Activated CD8-positive, alpha-beta memory T cell treated with anti-CD3 and anti-CD28 coated beads, Interleukin-2, amount 50 U/mL, for 4 hours (primary cell): ENCODE results near the gene KIAA1671.

Source experiments
- DNase-seq: peaks from one replicate; pipeline ENCODE4 v3.0.0-alpha.2; 2020

Gene KIAA1671

DNA sequence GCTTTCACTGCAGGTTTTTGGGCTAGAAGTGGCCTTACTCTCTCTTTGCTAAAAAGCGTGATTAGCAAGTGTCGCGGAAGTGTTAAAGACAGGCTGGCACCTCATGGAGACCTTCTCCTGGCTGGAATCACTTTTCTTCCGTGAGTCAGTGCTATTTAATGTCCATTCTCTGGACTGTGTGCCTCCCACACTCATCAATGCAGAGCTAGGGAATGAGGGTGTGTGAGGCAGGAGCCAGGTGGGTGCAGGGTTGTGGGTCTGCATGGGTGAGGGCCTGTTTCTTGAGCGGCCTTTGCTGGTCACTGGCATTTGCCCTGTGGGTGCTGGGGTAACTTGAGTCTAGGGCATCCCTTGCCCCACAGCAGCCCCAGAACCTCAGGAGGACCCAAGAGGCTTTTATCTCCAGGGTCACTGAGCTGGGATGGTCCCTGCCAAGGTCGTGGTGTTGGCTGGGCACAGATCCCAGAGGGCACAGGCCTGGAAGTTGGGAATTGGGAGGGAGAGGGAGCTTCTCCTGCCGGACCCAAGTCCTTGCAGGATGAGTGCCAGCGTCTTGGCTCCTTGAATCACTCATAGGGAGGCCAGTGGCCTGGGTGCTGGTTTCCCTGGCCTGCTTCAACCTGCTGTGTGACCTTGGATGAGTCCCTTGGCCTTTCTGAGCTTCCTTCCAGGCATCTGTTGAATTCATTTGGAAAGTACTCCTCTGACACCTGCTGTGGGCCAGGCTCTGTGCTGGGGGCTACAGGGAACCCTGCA is 30.0 kb downstream of the KIAA1671 start:
- no peak for DNase-seq

DNA sequence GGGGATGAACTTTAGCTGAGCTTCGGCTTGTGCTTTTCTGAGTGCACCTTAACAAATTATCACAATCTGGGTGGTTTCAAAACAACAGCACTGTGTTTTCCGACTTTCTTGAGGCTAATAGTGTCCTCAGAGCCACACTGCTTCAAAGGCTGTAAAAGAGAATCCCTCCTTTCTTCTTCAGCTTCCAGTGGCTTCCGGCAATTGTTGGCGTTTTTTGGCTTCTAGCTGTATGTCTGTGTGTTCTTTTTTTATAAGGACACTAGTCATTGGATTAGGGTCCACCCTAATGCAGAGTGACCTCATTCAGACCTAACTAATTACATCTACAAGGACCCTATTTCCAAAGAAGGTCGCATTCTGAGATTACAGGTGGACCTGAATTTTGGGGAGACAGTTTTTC is 30.6 kb downstream of the KIAA1671 start:
- DNase-seq: no peak

DNA sequence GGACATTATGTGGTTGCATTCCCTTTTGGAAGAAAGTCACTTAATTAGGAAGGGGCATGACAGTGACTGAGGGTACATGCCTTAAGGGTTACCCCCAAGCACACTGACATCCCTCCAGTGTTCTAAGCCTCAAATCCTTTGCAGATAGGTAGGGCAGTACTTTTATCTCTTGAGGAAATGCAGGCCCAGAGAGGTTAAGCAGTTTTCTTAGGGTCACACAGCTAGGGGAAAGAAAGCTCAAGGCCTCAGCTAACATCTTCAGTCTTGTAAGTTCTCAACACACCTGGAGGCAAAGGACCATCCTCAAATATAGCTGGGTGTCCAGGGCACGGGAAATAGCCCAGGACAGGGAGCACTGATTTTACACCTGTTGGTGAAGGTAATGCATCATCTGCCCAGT is 31.6 kb downstream of the KIAA1671 start:
- no peak for DNase-seq

DNA sequence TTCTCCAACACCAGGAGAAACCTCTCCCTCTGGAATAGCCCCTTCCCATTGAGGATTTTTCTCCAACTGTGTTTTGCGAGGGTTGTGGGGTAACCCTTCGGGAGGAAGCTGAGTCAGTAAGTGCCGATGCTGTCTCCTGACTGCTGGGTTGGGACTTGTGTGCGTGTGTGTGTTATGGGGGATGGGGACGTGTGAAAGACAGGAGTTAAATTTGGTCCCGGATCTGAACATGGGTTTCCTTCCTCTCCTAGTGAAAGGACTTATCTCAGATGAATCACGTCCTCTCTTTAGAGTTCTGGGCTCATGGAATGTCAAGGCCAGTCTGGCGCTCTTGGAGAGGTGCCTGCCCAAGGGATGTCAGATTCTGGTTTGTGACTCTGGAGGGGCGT is 33.3 kb downstream of the KIAA1671 start:
- DNase-seq: no peak

DNA sequence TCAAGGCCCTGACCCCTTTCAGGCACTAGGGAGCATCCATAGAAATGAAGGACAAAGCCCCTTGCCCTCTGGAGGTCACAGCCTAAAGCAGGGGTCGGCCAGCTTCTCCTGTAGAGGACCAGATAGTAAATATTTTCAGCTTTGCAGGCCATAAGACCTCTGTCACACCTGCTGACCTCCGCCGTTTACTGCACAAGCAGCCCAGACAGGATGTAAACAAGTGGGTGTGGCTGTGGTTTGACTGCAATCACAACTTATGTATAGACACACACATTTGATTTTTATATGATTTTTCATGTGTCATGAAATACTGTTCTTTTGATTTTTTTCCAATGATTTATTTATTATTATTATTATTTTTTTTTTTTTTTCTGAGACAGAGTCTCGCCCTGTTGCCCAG is 34.3 kb downstream of the KIAA1671 start:
- no peak for DNase-seq

DNA sequence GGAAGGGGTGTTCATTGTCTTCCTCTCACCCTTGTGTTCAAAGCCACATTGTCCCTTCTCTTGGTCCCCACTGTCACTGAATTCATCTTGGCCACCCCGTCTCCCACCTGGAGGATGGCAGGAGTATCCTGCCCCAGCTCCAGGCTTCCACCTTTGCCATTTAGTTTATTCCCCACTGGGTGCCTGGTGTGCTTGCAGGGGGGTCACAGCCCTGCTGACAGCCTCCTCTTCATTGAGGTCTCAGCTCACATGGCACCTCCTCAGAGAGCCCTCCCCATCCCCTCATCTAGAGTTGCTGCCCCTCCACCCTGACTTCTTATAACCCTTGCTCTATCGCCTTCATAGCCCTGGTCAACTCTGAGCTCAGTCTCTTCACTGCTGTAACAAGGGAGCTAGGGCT is 36.6 kb downstream of the KIAA1671 start:
- no peak for DNase-seq

DNA sequence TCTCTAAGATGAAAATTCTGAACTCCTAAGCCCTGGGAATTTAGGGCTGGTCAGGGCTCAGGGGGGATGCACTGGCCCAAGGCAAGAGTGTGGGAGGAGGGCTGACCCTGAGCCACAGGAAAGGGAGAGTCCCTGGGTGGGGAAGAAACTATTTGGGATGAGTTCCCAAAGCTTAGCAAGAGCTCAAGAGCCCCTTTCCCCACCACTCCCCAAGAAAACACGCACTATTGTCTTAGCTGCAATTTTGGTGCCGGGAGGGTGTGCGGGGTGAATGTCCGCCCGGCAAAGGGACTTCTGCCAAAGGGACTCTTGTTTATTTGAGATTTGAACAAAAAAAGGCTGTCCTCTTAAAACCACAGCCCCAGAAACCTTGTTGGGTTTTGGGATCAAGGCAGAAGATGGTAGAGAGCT is 37.0 kb downstream of the KIAA1671 start:
- no peak for DNase-seq

DNA sequence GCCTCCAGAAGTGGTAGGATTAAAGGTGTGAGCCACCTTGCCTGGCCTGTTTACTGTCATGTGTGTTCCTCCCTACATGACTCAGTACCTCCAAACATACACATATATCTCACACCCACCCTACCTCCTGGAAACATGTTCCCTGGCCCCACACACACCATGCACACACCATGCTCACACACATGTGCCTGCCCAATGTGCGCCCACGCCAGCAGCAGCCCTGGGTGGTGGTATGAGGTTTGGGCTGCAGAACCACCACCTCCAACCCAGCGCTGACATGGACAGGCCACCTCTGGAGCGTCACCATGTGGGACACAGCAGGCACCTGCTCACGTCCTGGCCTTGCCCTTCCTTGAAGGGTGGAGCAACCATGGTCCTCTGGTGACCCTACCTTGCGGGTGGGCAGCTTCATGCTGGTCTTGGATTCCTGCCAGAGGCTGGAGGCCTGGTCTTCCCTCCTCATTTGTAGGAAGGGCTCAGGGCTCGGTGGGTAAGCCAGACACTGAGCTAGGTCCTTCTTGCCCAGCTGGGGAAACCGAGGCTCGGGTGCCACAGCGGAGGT is 37.9 kb downstream of the KIAA1671 start:
- DNase-seq: no peak

DNA sequence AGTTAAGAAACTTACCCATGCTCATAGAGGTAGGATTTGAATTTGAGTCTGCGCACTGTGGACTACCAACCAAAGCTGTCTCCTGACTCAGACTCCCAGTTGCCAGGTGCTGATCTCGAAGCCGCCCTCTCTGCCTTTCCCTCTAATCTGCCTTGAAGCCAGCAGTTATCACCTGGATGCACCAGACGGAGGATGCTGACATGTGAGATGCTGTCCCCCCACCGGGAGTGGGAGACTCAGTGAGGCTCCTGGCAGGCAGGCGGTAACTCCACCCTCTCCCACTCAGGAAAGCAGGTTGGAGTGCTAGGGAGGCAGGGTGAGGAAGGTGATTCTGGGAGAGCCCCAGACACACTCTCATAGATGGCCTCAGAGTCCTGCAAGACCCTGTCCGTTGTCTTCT is 40.4 kb downstream of the KIAA1671 start:
- no peak for DNase-seq

DNA sequence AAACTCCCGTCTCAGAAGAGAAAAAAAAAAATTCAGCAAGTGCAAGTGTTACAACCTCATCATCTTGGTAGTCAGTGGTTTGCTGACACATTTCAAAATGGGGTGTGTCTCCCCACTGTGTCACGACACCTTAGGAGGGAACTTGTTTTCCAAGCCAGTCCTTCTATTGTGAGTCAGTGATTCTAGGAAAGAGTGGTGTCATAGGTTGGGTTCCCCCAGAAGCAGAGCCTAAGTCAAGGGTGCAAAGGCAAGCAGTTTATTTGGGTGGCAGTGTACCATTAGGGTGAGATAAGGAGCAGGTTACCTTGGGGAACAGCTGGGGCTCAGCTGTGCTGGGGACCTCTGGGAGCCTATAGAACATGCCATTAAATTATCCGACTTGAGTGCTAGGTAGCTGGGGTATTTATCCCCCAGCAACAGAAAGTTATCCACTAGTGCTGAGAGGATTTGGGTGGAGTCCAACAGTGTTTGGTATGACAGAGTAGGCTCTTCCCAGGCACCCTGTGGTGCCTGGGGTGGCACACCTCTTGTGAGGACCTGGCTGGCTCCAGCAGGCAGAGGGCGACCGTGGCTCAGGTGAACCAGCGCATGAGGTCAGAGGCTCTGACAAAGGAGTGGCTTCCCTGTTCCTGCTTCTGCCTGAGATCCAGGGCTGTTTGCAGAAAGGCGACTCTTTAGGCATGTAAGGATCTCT is 41.7 kb downstream of the KIAA1671 start:
- no peak for DNase-seq

DNA sequence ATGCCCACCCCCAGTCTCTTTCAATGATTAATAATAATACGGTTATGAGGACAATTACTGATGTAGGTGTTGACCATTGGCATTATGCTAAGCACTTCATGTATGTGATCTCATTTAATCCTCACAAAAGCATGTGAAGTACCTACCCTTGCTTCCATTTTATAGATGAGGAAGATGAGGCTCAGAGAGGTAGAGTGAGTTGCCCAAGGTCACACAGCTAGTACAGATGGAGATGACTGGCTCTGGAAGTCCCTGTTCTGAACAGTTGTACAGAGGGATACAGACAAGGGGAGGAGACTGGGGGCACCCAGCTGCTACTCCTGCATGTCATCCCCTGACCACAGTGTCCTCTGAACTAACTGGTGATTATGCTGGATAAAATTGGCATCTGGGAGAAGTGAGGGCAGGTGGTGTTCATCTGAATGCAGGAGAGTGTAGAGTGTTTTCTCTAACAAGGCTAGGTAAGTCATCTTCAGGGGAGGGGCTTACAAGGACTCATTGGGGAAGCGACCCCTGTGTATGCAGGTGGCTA is 43.2 kb downstream of the KIAA1671 start:
- DNase-seq: no peak

DNA sequence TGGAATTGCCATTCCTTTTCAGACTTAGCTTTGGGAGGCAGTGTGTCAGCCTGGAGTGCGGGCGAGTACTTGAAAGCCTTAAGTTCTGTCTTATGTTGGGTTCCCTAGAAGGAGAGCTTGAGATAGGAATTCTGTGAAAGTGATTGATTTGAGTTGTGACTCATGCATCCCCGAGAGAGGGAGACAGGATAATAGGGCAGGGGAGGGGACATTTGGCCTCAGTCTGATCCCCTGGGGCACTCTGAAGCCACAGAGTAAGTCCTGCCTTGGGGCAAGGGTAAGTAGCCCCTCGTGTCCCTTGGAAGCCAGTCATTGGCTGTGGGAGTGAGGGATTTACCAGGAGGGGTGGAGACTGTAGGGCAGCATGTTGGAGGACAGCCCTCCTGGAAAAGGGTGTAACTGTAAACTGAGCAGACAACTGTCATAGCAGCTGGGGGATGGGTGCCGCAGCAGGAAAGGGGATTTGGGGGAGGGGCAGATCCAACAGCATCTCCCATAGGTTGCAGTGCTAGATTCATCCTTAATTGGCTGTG is 44.0 kb downstream of the KIAA1671 start:
- DNase-seq: no peak

DNA sequence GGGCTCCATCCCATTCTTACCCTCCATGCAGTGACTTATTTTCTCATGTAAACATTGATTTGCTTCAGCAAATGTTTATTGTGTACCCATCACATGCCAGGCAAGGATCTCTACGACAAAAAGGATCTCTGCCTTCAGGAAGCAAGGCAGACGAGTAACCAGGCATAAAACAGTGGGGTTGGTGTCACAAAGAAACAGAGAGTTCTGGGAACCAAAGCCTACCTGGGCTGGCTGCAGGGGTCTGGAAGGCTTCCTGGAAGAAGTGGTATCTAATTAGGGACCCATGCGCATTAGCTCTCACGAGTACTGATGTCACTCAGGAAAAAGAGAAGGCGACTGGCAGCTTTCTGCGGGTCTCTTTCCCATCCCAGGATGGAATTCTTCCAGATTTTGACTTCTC is 44.5 kb downstream of the KIAA1671 start:
- no peak for DNase-seq

DNA sequence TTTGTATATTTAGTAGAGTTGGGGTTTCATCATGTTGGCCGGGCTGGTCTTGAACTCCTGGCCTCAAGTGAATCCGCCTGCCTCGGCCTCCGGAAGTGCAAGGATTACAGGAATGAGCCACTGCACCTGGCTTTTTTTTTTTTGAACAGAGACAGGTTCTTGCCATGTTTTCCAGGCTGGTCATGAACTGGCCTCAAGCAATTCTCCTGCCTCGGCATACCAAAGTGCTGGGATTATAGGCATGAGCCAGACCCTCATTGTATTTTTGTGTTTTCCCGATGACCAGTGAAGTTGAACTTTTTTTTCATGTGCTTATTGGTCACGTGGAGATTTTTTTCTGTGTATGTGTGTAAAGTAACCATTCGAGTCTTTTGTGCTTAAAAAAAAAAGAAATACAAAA is 48.2 kb downstream of the KIAA1671 start:
- no peak for DNase-seq

DNA sequence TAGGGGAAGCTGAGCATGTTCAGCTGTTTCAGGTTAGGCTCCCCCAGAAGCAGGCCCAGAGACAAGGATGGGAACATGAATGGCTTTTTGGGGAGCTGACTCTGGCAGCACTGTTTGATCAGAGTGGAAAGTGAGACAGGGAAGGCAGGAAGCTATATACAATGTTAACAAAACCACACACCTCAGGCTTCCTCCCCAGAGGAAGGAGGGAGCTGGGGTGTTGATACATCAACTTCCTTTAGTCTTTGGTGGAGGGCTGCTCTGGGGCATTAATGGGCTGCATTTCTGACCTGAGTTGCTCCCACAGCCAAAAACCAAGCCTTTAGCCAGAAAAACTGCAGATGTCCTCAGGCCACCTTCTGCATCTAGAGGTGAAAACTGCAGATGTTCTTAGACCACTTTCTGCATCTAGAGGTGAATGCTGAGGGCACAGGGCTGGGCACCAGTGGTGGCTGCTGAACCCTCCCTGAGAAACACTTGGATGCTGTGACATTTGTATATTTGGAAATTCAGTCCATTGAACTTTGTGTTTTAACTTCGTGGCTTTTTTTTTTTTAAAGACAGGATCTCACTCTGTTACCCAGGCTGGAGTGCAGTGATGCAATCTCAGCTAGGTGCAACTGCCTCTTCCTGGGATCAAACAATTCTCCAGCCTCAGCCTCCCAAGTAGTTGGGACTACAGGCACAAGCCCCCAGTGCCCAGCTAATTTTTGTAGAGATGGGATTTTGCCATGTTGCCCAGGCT is 49.9 kb downstream of the KIAA1671 start:
- DNase-seq: no peak

DNA sequence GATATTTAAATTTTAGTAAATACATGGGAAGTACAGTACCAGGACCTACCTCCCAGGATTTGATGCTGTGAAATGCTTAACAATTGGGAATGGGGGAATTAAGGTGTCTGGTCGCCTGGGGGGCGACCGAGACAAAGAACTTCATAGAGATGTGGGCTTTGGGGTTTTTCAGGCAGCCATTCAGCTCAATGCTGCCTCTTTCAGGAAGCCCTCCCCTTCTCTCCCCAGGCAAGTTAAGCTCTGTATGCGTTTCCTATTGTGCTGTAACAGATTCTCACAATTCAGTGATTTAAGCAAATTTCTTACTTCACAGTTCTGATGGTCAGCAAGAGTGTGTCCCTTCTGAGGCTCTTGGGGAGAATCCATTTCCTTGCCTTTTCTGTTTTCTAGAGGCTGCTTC is 53.8 kb downstream of the KIAA1671 start:
- no peak for DNase-seq

DNA sequence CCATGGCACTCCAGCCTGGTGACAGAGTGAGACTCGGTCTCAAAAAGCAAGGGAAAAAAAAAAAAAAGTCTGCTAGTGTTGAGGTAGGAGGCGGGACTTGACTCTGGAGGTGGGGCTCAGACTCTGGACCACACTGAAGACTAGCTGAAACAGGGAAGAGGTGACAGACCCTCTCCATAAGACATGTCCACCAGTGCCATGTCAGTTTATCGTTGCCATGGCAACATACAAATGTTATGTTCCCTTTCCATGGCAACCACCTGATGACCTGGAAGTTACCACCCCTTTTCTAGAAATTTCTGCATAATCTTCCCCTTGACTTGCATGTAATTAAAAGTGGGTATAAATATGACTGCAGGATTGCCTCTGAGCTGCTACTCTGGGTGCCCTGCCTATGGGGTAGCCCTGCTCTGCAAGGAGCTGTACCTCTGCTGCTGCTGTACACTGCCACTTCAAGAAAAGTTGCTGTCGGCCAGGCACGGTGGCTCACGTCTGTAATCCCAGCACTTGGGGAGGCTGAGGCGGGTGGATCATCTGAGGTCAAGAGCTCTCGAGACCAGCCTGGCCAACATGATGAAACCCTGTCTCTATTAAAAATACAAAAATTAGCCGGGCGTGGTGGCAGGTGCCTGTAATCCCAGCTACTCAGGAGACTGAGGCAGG is 55.1 kb downstream of the KIAA1671 start:
- no peak for DNase-seq

DNA sequence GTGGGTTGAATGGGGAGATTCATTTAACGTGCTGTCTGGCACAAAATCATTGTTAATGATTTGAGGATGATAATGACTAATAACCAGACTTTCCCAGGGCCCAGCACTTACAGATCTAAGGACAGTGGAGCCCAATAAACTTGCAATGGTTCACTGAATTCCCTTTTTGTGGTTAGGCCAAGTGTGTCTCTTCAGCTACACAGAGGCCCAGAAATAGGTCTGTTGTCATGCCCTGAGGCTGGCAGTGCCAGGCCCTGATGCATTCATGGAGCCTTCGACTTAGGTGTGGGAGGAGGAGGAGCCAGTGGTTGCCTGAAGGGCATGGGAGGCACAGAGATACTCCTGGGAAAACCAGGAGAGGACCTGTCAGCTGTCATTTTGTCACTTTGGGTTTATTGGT is 56.1 kb downstream of the KIAA1671 start:
- no peak for DNase-seq

DNA sequence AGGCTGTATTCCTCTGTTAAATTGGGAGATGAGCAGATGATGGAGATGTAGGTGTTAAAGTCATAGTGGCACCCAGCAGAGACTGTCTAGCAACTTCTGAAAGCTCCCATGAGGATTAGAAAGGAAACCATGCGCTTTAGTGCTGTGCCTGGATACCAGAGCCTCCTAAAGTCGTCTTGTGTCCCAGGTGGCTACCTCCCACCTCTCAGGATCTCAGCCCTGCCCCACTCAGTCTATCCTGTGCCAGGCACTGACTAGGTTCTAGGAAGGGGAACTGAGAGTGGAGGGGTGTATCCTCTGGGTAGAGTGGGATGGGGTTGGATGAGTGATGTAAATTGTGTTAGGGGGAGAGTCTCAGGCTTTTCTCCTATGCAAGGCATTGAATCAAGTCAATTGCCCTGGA is 60.2 kb downstream of the KIAA1671 start:
- no peak for DNase-seq

DNA sequence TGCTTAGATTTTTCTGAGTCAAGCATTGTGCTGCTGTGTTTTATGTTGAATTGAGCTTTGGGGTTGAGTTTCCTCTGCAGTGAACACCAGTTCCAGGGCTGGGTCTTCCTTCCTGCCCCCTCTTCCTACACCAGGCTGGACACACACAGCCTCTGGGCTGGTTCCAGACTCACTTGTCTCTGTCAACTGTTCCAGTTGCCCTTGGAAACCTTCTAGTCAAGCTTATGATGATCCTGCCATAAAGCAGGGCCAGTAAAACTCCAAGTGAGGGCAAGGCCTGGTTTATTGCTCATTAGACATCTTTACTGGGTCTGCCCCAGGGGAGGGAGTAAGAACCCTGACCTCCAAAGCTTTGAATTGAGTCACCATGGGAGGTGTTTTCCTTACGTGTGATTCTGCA is 61.1 kb downstream of the KIAA1671 start:
- DNase-seq: no peak

DNA sequence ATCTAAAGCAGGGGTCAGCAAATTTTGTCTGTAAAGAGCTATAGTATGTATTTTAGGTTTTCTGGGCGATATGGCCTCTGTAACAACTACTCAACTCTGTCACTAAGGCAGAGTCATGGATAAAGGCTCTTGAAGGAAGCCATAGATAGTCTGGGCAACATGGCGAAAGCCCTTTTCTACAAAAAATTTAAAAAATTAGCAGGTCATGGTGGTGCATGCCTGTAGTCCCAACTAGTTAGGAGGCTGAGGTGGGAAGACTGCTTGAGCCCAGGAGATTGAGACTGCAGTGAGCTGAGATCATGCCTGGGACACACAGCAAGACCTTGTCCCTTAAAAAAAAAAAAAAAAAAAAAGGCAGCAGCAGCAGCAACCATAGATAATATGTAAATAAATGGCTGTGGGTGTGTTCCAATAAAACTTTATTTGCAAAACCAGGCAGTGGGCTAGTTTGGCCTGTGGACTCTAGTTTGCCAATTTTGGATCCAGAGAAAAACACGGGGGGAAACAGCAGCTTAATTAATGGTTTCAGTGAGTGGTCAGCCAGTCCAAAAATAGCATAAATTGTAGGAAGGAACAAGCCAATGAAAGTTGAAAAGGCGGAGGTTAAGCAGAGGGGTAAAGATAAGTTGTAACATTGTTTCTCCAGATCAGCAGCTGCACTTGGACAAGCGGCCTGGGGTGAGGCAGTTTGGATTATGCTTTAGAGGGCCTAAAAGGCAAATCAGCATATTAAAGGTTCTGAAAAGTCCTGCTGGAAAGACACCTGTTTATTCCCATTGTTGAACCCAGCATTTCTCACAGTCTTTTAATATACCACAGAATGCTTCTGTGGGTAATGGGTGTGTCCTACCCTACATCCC is 62.6 kb downstream of the KIAA1671 start:
- DNase-seq: no peak

DNA sequence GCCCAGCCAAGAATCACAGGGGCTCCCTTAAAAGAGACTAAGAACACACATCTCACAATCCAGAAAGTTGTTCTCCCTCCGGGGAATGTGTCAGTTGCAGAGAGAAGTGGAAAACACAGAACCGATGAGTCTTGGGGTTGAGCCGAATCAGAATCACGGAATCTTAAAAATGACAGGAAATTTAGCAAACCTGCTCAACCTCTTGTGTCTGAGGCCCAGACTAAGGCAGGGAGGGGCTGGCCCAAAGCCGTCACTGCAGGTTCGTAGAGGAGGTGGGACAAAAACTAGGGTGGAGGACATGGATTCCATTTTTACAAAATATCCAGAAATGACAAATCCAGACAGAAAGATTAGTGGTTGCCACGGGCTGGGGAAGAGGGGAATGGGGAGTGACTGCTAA is 63.8 kb downstream of the KIAA1671 start:
- no peak for DNase-seq
